Measurements from ENCODE around the gene TMEM202. TPM values are rescaled to one million over a fixed set of nuclear protein-coding genes. Genes with fewer than 3 reads are reported as not detected.

The TMEM202 gene
- total and polyA plus RNA-seq, 2 of the 13 experiments (the other 11 are each of a cell fraction or from before 2014, with no cell fraction given): not detected

GRCh38 chr15:72387741-72388140 is 10.4 kb upstream of the TMEM202 start (continued):
- TF ChIP-seq ZBTB40 (IDR thresholded peaks at IDR 0.05): no peak
- TF ChIP-seq ZBTB40 (CRISPR knock-in tag; IDR thresholded peaks at IDR 0.05): no peak
- TF ChIP-seq BRCA1 (CRISPR knock-in tag; IDR thresholded peaks at IDR 0.05): no peak
- TF ChIP-seq FOXP4 (CRISPR knock-in tag; IDR thresholded peaks at IDR 0.05): no peak
- TF ChIP-seq ZNF44 (CRISPR knock-in tag; IDR thresholded peaks at IDR 0.05): no peak
- TF ChIP-seq ZNF362 (CRISPR knock-in tag; IDR thresholded peaks at IDR 0.05; ENCODE audit: borderline replicate concordance): no peak
- TF ChIP-seq SALL2 (CRISPR knock-in tag; IDR thresholded peaks at IDR 0.05): no peak
- no peak for TF ChIP-seq FUBP1 (CRISPR knock-in tag; IDR thresholded peaks at IDR 0.05; ENCODE audit: borderline replicate concordance)

All from HepG2 (cell line).